ENCODE measurements around the gene FCRL5. TPM values are rescaled to one million over a fixed set of nuclear protein-coding genes. Genes with fewer than 3 reads are reported as not detected.
A peak's percentile ranks its signal among the peaks of the same experiment; 100 is the strongest.

The FCRL5 gene
- total RNA-seq, 3 donors from 2014 or later, result 1.6 to 5.2 TPM; not detected in 1

DNA sequence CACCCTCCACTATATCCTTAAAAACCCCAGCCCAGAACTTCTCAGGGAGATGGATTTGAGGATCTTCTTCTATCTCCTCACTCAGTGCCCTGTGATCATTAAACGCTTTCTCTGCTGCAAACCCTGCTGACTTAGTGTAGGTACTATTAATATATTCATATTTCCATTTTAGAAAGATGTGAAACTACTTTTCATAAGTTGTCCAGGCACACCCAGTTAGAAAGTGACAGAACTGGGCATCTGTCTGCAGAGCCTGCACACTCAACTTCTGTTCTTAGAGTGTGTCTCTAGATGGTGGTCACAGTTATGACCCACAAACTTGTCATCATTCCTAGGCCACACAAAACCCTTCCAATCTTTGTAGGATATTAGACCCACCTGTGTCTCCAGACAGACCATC lies 55.0 kb downstream of the FCRL5 start:
- intact Hi-C loops (cut with DNase I; ENCODE audit: low total_unique reads), result loop anchor here (10.0 kb wide), 1 partner anchor 312 kb away; no protein-coding TSS in a partner anchor
- H3K27ac ChIP-seq, result no peak overlapping the region
- H3K4me3 ChIP-seq, result no peak overlapping the region
- no peaks in the 10 kb centered on the region for H3K4me1 ChIP-seq
- H3K36me3 ChIP-seq, result no peaks in the 10 kb centered on the region
- no peak for DNase-seq (ENCODE audit: low spot score in 2 of 2)
- H3K9me3 ChIP-seq, result no peaks in the 10 kb centered on the region
- H3K27me3 ChIP-seq, result no peaks in the 10 kb centered on the region
- no peak for TF ChIP-seq POLR2AphosphoS5 (IDR thresholded peaks at IDR 0.05)
- TF ChIP-seq, protein P1, sequence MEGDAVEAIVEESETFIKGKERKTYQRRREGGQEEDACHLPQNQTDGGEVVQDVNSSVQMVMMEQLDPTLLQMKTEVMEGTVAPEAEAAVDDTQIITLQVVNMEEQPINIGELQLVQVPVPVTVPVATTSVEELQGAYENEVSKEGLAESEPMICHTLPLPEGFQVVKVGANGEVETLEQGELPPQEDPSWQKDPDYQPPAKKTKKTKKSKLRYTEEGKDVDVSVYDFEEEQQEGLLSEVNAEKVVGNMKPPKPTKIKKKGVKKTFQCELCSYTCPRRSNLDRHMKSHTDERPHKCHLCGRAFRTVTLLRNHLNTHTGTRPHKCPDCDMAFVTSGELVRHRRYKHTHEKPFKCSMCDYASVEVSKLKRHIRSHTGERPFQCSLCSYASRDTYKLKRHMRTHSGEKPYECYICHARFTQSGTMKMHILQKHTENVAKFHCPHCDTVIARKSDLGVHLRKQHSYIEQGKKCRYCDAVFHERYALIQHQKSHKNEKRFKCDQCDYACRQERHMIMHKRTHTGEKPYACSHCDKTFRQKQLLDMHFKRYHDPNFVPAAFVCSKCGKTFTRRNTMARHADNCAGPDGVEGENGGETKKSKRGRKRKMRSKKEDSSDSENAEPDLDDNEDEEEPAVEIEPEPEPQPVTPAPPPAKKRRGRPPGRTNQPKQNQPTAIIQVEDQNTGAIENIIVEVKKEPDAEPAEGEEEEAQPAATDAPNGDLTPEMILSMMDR (IDR thresholded peaks at IDR 0.05), result no peak
- no peak for TF ChIP-seq POLR2A (IDR thresholded peaks at IDR 0.05)

DNA sequence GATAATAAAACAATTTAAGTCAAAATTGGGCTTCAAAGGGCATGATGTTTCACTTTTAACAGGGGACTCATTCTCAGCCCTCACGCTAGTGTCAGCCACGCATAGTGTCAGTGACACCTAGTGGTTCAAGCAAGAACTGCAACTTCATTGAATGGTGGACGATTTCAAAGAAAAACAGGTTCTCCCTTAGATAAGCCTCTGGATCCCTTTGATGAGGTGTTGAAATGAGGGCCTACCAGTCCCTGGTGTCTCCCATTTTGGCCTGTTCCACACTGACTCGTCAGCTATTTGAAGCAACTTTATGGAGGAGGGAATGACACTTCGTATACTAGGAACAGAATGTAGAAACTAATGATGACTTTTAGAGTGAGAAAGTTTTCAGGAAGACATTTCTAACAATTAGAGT lies 56.2 kb downstream of the FCRL5 start:
- H3K27ac ChIP-seq, result no peak overlapping the region
- DNase-seq (ENCODE audit: low spot score in 2 of 2), result no peak
- no peaks in the 10 kb centered on the region for H3K36me3 ChIP-seq
- H3K4me3 ChIP-seq, result no peak overlapping the region
- no peaks in the 10 kb centered on the region for H3K9me3 ChIP-seq
- no peaks in the 10 kb centered on the region for H3K4me1 ChIP-seq
- intact Hi-C loops (cut with DNase I; ENCODE audit: low total_unique reads), result loop anchor here (10.0 kb wide), 1 partner anchor 311 kb away; no protein-coding TSS in a partner anchor
- H3K27me3 ChIP-seq, result no peaks in the 10 kb centered on the region
- TF ChIP-seq POLR2A (IDR thresholded peaks at IDR 0.05), result no peak
- TF ChIP-seq, protein P1 (IDR thresholded peaks at IDR 0.05), result peak; percentile 40 to 78 (median 58)

DNA sequence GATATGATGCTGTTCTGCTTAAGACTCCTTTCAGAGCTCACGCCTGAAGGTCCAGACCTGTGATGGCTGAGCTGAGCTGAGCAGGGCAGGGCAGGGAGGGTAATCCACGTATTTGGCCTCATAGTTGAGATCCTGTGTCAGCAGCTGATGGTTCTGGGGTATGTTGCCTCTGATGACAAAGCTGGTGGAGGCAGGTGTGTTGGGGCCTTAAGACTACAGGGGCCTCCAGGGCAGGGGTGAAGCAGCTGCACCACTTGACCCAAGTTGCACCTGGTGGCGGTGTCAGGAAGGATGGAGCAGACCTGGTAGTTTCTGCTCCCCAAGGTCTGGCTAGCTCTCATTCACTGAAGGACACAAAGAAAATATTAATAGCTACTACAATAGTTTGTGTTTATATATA lies 57.0 kb downstream of the FCRL5 start:
- intact Hi-C loops (cut with DNase I; ENCODE audit: low total_unique reads), result loop anchor here (10.0 kb wide), 1 partner anchor 310 kb away; no protein-coding TSS in a partner anchor

DNA sequence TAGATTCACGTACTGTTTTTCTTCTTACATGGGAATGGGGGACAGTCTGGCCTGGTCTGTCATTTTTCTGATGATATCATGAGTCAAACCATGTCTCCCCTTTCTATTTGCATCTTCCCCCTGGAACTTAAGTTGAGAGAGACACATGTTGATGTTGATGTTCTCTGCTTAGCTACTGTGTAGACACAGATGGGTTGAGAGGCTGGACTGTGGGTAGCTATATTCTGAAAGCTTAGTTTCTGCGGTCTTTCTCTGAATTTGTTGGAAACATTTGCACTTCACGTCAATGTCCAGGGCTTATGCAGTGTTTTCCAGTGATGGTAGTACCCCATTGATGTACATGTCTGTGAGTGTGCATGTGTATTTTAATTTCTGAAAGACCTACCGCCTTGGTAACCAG lies 58.2 kb downstream of the FCRL5 start:
- no peaks in the 10 kb centered on the region for H3K27me3 ChIP-seq
- H3K9me3 ChIP-seq, result no peaks in the 10 kb centered on the region
- H3K36me3 ChIP-seq, result no peaks in the 10 kb centered on the region
- intact Hi-C loops (cut with DNase I; ENCODE audit: low total_unique reads), result loop anchor here (10.0 kb wide), 1 partner anchor 309 kb away; no protein-coding TSS in a partner anchor
- H3K4me3 ChIP-seq, result no peak overlapping the region
- H3K4me1 ChIP-seq, result no peaks in the 10 kb centered on the region
- DNase-seq (ENCODE audit: low spot score in 2 of 2), result no peak
- H3K27ac ChIP-seq, result no peak overlapping the region
- TF ChIP-seq, protein P1 (IDR thresholded peaks at IDR 0.05), result no peak
- no peak for TF ChIP-seq POLR2AphosphoS5 (IDR thresholded peaks at IDR 0.05)
- TF ChIP-seq POLR2A (IDR thresholded peaks at IDR 0.05), result no peak

More for the DNA sequence above, 57.0 kb downstream of the FCRL5 start:
- no peak for TF ChIP-seq POLR2AphosphoS5 (IDR thresholded peaks at IDR 0.05)
- TF ChIP-seq POLR2A (IDR thresholded peaks at IDR 0.05), result no peak
- TF ChIP-seq, protein P1 (IDR thresholded peaks at IDR 0.05), result no peak
- Histone ChIP-seq H3K36me3 (no peaks in the 10 kb centered on the region), H3K4me1 (no peaks in the 10 kb centered on the region), H3K4me3 (no peak overlapping the region), H3K9me3 (no peaks in the 10 kb centered on the region), H3K27ac (no peak overlapping the region), H3K27me3 (no peaks in the 10 kb centered on the region)
- DNase-seq (ENCODE audit: low spot score in 2 of 2), result no peak

DNA sequence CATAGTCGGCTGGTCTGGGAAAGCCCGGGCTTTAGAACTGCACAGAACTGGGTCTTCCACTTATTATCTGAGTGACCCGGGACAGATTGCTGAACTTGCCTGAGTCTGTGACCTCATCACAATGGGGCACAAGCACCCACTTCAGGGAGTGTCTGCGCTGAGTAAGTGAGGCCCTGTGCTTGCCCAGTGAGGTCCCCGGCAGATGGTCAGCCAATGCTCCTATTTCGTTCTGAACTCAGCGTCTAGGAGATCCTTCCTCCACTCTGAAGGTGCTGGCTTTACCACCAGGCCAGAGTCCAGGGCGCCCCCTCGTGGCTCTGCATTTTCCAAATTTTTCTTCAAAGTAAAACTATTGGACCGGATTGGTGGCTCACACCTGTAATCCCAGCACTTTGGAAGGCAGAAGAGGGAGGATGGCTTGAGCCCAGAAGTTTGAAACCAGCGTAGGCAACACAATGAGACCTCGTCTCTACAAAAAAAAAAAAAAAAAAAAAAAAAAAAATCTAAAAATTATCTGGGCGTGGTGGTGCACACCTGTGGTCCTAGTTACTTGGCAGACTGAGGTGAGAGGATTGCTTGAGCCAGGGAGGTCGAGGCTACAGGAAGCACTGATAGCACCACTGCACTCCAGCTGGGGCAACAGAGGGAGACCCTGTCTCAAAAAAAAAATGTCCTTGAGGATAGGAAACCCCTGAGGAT lies 61.7 kb downstream of the FCRL5 start:
- Histone ChIP-seq H3K27ac (no peak overlapping the region), H3K36me3 (no peaks in the 10 kb centered on the region), H3K4me1 (no peaks in the 10 kb centered on the region), H3K9me3 (no peaks in the 10 kb centered on the region), H3K27me3 (no peaks in the 10 kb centered on the region), H3K4me3 (no peak overlapping the region)
- TF ChIP-seq POLR2AphosphoS5 (IDR thresholded peaks at IDR 0.05) (no peak), POLR2A (IDR thresholded peaks at IDR 0.05) (no peak)
- TF ChIP-seq, protein P1 (IDR thresholded peaks at IDR 0.05), result peak in 2 of 3 donors; percentile 33 to 36
- intact Hi-C loops (cut with DNase I; ENCODE audit: low total_unique reads), result loop anchor here (10.0 kb wide), 1 partner anchor 306 kb away; no protein-coding TSS in a partner anchor
- peak; percentile 33 to 65 for DNase-seq (ENCODE audit: low spot score in 2 of 2)

Data from breast epithelium (tissue), 4 donors.